Measurements from ENCODE around the gene RNASE13. TPM values are rescaled to one million over a fixed set of nuclear protein-coding genes. Genes with fewer than 3 reads are reported as not detected.

Gene RNASE13
- total RNA-seq, 1 experiment from 2014 or later = 0.15 TPM

Small RNA genes within 50 kb of the gene (microRNA-seq; reads per million reads assigned to microRNA genes)
- gene MIR6717 (ENCODE audit: borderline number of aligned reads) = not detected

Other genes starting within 250 kb of the RNASE13 start
- gene RNASE1, start 232.0 kb downstream of the RNASE13 start, total RNA-seq (2021; ENCODE audit: unreplicated experiment) = 3.3 TPM
- not detected for gene RNASE3, start 143.4 kb downstream of the RNASE13 start, total RNA-seq (2021; ENCODE audit: unreplicated experiment)
- gene RNASE2, start 79.3 kb downstream of the RNASE13 start, total RNA-seq (2021; ENCODE audit: unreplicated experiment) = not detected
- 93.5 TPM for gene METTL17, start 44.8 kb downstream of the RNASE13 start, total RNA-seq (2021; ENCODE audit: unreplicated experiment)
- gene SLC39A2, start 35.5 kb downstream of the RNASE13 start, total RNA-seq (2021; ENCODE audit: unreplicated experiment) = not detected
- 18.9 TPM for gene NDRG2, start 9.7 kb downstream of the RNASE13 start, total RNA-seq (2021; ENCODE audit: unreplicated experiment)
- not detected for gene TPPP2, start 4.6 kb downstream of the RNASE13 start, total RNA-seq (2021; ENCODE audit: unreplicated experiment)
- not detected for gene RNASE7, start 7.6 kb upstream of the RNASE13 start, total RNA-seq (2021; ENCODE audit: unreplicated experiment)
- not detected for gene RNASE8, start 23.0 kb upstream of the RNASE13 start, total RNA-seq (2021; ENCODE audit: unreplicated experiment)
- gene ARHGEF40, start 35.5 kb upstream of the RNASE13 start, total RNA-seq (2021; ENCODE audit: unreplicated experiment) = 6.3 TPM
- 16.6 TPM for gene ZNF219, start 63.8 kb upstream of the RNASE13 start, total RNA-seq (2021; ENCODE audit: unreplicated experiment)
- gene TMEM253, start 66.3 kb upstream of the RNASE13 start, total RNA-seq (2021; ENCODE audit: unreplicated experiment) = 0.59 TPM
- gene OR5AU1, start 121.3 kb upstream of the RNASE13 start, total RNA-seq (2021; ENCODE audit: unreplicated experiment) = not detected
- gene HNRNPC, start 234.6 kb upstream of the RNASE13 start, total RNA-seq (2021; ENCODE audit: unreplicated experiment) = 843 TPM
- not detected for gene RPGRIP1, start 245.3 kb upstream of the RNASE13 start, total RNA-seq (2021; ENCODE audit: unreplicated experiment)